H9 (cell line): ENCODE results near the gene APCDD1L. TPM values are rescaled to one million over a fixed set of nuclear protein-coding genes. Genes with fewer than 3 reads are reported as not detected.

Experiments
- DNase-seq: peaks from one replicate; pipeline ENCODE4 v3.0.0-alpha.2; 2017
- H2AFZ ChIP-seq: one replicate; pipeline ENCODE4 v1.6.1; 2013; ENCODE audit warnings: mild to moderate bottlenecking, low read length, control low read depth, moderate library complexity
- H2AK5ac ChIP-seq: 2 replicates; pipeline ENCODE4 v1.6.1; 2013; ENCODE audit warnings: low read length, control low read depth, mixed read lengths; ENCODE audit not compliant: insufficient read length
- H2BK120ac ChIP-seq: one replicate; pipeline ENCODE4 v1.6.1; 2013; ENCODE audit warnings: low read depth, mild to moderate bottlenecking, low read length, control low read depth, inconsistent platforms; ENCODE audit not compliant: poor library complexity, severe bottlenecking
- H2BK12ac ChIP-seq: 2 replicates; pipeline ENCODE4 v1.6.1; 2013; ENCODE audit warnings: low read length, control low read depth, mixed read lengths, low read depth; ENCODE audit not compliant: insufficient read length
- H2BK15ac ChIP-seq: 2 replicates; pipeline ENCODE4 v1.6.1; 2013; ENCODE audit warnings: low read depth, low read length, control low read depth
- H2BK20ac ChIP-seq: one replicate; pipeline ENCODE4 v1.6.1; 2013; ENCODE audit warnings: low read depth, mild to moderate bottlenecking, low read length, control low read depth, inconsistent platforms; ENCODE audit not compliant: poor library complexity, severe bottlenecking
- H2BK5ac ChIP-seq: 2 replicates; pipeline ENCODE4 v1.6.1; 2013; ENCODE audit warnings: low read length, control low read depth, mixed read lengths; ENCODE audit not compliant: insufficient read length
- H3K14ac ChIP-seq: 2 replicates; pipeline ENCODE4 v1.6.1; 2013; ENCODE audit warnings: low read length, control low read depth; ENCODE audit not compliant: insufficient read depth
- H3K18ac ChIP-seq: 2 replicates; pipeline ENCODE4 v1.6.1; 2013; ENCODE audit warnings: low read depth, mild to moderate bottlenecking, mixed read lengths, low read length, control low read depth; ENCODE audit not compliant: insufficient read length
- H3K23ac ChIP-seq: 2 replicates; pipeline ENCODE4 v1.6.1; 2013; ENCODE audit warnings: low read length, control low read depth, mixed read lengths, low read depth; ENCODE audit not compliant: insufficient read length
- H3K23me2 ChIP-seq: 2 replicates; pipeline ENCODE4 v1.6.1; 2013; ENCODE audit warnings: low read depth, mild to moderate bottlenecking, mixed read lengths, low read length, control low read depth; ENCODE audit not compliant: insufficient read length, poor library complexity, severe bottlenecking
- H3K27ac ChIP-seq: 2 replicates; pipeline ENCODE4 v1.5.1; 2013; ENCODE audit warnings: low read length, control low read depth, mixed read lengths, low read depth; ENCODE audit not compliant: insufficient read length
- H3K27me3 ChIP-seq: 2 replicates; pipeline ENCODE4 v1.6.1; 2013; ENCODE audit warnings: low read length, control low read depth, inconsistent platforms; ENCODE audit not compliant: insufficient read depth
- H3K4ac ChIP-seq: 2 replicates; pipeline ENCODE4 v1.6.1; 2013; ENCODE audit warnings: low read depth, mild to moderate bottlenecking, control low read depth, inconsistent platforms, low read length, moderate library complexity
- H3K4me1 ChIP-seq: 2 replicates; pipeline ENCODE4 v1.6.1; 2013; ENCODE audit warnings: low read length, control low read depth, inconsistent platforms; ENCODE audit not compliant: insufficient read depth
- H3K4me2 ChIP-seq: 2 replicates; pipeline ENCODE4 v1.6.1; 2013; ENCODE audit warnings: low read length, control low read depth, mixed read lengths; ENCODE audit not compliant: insufficient read length, insufficient read depth
- H3K56ac ChIP-seq: 2 replicates; pipeline ENCODE4 v1.6.1; 2013; ENCODE audit warnings: low read depth, mild to moderate bottlenecking, mixed read lengths, low read length, control low read depth; ENCODE audit not compliant: insufficient read length
- H3K79me1 ChIP-seq: 2 replicates; pipeline ENCODE4 v1.6.1; 2013; ENCODE audit warnings: low read depth, mild to moderate bottlenecking, moderate library complexity, low read length, control low read depth, inconsistent platforms; ENCODE audit not compliant: insufficient read depth, poor library complexity, severe bottlenecking
- H3K79me2 ChIP-seq: 2 replicates; pipeline ENCODE4 v1.6.1; 2013; ENCODE audit warnings: low read length, control low read depth, inconsistent platforms; ENCODE audit not compliant: insufficient read depth
- H3K9ac ChIP-seq: 2 replicates; pipeline ENCODE4 v1.6.1; 2013; ENCODE audit warnings: low read length, control low read depth, mixed read lengths; ENCODE audit not compliant: insufficient read length; ENCODE audit errors: extremely low read depth
- H3K9me3 ChIP-seq: one replicate; pipeline ENCODE4 v1.6.1; 2013; ENCODE audit warnings: low read depth, low read length, inconsistent platforms; ENCODE audit not compliant: control insufficient read depth
- H3T11ph ChIP-seq: one replicate; pipeline ENCODE4 v1.6.1; 2013; ENCODE audit warnings: mild to moderate bottlenecking, low read length, control low read depth, inconsistent platforms
- H4K20me1 ChIP-seq: one replicate; pipeline ENCODE4 v1.6.1; 2013; ENCODE audit not compliant: control insufficient read depth, insufficient read length, insufficient read depth
- H4K5ac ChIP-seq: 2 replicates; pipeline ENCODE4 v1.6.1; 2013; ENCODE audit warnings: low read depth, mild to moderate bottlenecking, mixed read lengths, low read length, control low read depth; ENCODE audit not compliant: insufficient read length
- H4K8ac ChIP-seq: replicated peaks from 2 replicates; pipeline ENCODE4 v1.6.1; 2013; ENCODE audit warnings: low read length, control low read depth, mixed read lengths, low read depth; ENCODE audit not compliant: insufficient read length
- H4K91ac ChIP-seq: 2 replicates; pipeline ENCODE4 v1.6.1; 2013; ENCODE audit warnings: low read depth, mild to moderate bottlenecking, moderate library complexity, mixed read lengths, low read length, control low read depth; ENCODE audit not compliant: insufficient read length
- H3K27ac Mint-ChIP-seq, 3 experiments: 2 replicates in 2 of 3; 3 replicates in 1 of 3; pipeline ENCODE4 v1.8.0; 2020 to 2021; ENCODE audit warnings: mixed read lengths in 3 of 3, mild to moderate bottlenecking in 1 of 3, moderate library complexity in 1 of 3
- H3K27me3 Mint-ChIP-seq: 2 replicates; pipeline ENCODE4 v1.8.0; 2021; ENCODE audit warnings: low read depth, mild to moderate bottlenecking, moderate library complexity, mixed read lengths
- H3K36me3 Mint-ChIP-seq, 3 experiments: 2 replicates in 2 of 3; 3 replicates in 1 of 3; pipeline ENCODE4 v1.8.0; 2020 to 2021; ENCODE audit warnings: low read depth in 3 of 3, mixed read lengths in 3 of 3; ENCODE audit not compliant: insufficient read depth in 1 of 3
- H3K4me1 Mint-ChIP-seq, 2 experiments: 2 replicates each; pipeline ENCODE4 v1.8.0; 2020; ENCODE audit warnings: mixed read lengths in 2 of 2
- H3K4me3 Mint-ChIP-seq, 2 experiments: 2 replicates in 1 of 2; 3 replicates in 1 of 2; pipeline ENCODE4 v1.8.0; 2020 to 2021; ENCODE audit warnings: mild to moderate bottlenecking in 2 of 2, mixed read lengths in 2 of 2, moderate library complexity in 1 of 2
- H3K9me3 Mint-ChIP-seq, 2 experiments: 2 replicates in 1 of 2; 3 replicates in 1 of 2; pipeline ENCODE4 v1.8.0; 2020; ENCODE audit warnings: mild to moderate bottlenecking in 2 of 2, mixed read lengths in 2 of 2, moderate library complexity in 1 of 2
- WGBS: extraction: QIAGEN DNeasy Blood & Tissue Kit; methylation state at CpG from one replicate; pipeline ENCODE4 v1.1.7; 2013; ENCODE audit warnings: missing lambda C conversion rate, low lambda C conversion rate, mixed read lengths; ENCODE audit not compliant: insufficient read length; ENCODE audit errors: extremely low coverage; 5-methylcytosine and 5-hydroxymethylcytosine counted together
- total RNA-seq: library from RNA; stranded (reverse); gene quantifications from 2 replicates; pipeline ENCODE4 v1.2.1, GENCODE V29; 2021
- TF ChIP-seq, protein P1 (sequence below): fragments of 200-600 bp; sonication (generic); conservative IDR thresholded peaks from 3 replicates; pipeline ENCODE4 v1.8.0; 2021; ENCODE audit warnings: antibody characterized with exemption, mild to moderate bottlenecking

APCDD1L gene
- total RNA-seq, 1 experiment from 2014 or later = 0.68 TPM

DNA sequence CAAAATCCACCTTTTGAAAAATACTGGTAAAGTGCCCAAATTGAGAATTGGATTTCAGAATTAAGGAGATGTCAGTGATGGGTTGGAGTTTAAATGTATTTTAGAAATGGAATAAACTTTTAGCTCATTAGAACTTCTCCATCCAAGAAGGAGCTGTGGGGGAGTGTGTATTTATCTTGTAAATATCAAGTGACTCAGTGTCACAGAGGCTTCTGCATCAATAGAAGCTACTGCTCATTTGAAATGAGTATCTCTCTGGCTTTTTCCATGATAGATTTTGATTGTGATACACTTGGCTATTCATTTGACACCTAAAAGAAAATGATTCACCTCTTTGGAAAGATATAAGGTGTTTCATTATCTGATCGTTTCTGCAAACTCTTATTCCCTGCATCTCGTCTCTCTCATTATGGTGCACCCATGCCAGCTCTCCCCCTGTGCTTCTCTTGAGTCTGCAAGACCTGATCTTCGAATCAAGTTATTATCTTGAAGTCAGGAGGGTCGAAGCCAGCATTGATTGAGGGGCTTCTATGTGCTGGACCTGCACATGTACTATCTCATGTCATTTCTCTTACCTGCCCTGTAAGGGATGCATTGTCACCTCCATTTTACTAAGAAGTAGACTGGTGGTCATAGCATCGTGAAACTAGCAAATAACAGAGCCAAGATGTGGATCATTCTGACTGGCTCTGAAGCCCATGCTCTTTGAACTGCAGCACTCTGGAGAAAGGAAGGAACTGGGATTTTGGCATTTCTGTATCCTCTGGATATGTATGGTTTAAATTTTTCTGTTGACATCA, 96.0 kb downstream of the APCDD1L start:
- no peak overlapping the region for H3K9ac ChIP-seq
- no peak overlapping the region for H2BK20ac ChIP-seq
- peaks cover 5% of the 10 kb centered on the region; the same call in 1 of the 2 replicates for H3K4me1 ChIP-seq
- no peak overlapping the region for H2BK15ac ChIP-seq
- TF ChIP-seq, protein P1, sequence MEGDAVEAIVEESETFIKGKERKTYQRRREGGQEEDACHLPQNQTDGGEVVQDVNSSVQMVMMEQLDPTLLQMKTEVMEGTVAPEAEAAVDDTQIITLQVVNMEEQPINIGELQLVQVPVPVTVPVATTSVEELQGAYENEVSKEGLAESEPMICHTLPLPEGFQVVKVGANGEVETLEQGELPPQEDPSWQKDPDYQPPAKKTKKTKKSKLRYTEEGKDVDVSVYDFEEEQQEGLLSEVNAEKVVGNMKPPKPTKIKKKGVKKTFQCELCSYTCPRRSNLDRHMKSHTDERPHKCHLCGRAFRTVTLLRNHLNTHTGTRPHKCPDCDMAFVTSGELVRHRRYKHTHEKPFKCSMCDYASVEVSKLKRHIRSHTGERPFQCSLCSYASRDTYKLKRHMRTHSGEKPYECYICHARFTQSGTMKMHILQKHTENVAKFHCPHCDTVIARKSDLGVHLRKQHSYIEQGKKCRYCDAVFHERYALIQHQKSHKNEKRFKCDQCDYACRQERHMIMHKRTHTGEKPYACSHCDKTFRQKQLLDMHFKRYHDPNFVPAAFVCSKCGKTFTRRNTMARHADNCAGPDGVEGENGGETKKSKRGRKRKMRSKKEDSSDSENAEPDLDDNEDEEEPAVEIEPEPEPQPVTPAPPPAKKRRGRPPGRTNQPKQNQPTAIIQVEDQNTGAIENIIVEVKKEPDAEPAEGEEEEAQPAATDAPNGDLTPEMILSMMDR = no peak
- H3K4me2 ChIP-seq = no peak overlapping the region
- Mint-ChIP-seq H3K27me3 (no peaks in the 10 kb centered on the region), H3K4me3 (no peak overlapping the region), H3K27ac (no peak overlapping the region; a peak in 1 of 7 replicates), H3K4me1 (peaks cover 61 to 71% of the 10 kb centered on the region in 2 experiments), H3K9me3 (peaks cover 6% of the 10 kb centered on the region in 2 experiments), H3K36me3 (peaks cover 22 to 32% (median 31%) of the 10 kb centered on the region in 3 experiments)
- no peak overlapping the region for H4K91ac ChIP-seq
- no peak for DNase-seq
- H3K56ac ChIP-seq = no peak overlapping the region
- H4K20me1 ChIP-seq = no peaks in the 10 kb centered on the region
- H4K8ac ChIP-seq = no peak overlapping the region
- no peak overlapping the region for H3K4ac ChIP-seq
- H3K14ac ChIP-seq = no peak overlapping the region
- peaks cover 2% of the 10 kb centered on the region; the same call in 1 of the 2 replicates for H3K79me2 ChIP-seq
- no peak overlapping the region for H2BK12ac ChIP-seq
- no peaks in the 10 kb centered on the region for H3K9me3 ChIP-seq
- no peaks in the 10 kb centered on the region for H3K23me2 ChIP-seq
- no peak overlapping the region for H3K27ac ChIP-seq
- no peak overlapping the region for H2AFZ ChIP-seq
- H3T11ph ChIP-seq = no peak overlapping the region
- no CpG with 5 or more reads among the region's 5 CpGs for WGBS
- H2AK5ac ChIP-seq = no peak overlapping the region
- no peak overlapping the region for H2BK5ac ChIP-seq
- no peaks in the 10 kb centered on the region for H3K27me3 ChIP-seq
- no peak overlapping the region for H4K5ac ChIP-seq
- H3K18ac ChIP-seq = no peak overlapping the region
- no peaks in the 10 kb centered on the region for H3K79me1 ChIP-seq
- no peak overlapping the region for H2BK120ac ChIP-seq
- H3K23ac ChIP-seq = no peak overlapping the region
